ENCODE results near the gene CLDND1. TPM values are rescaled to one million over a fixed set of nuclear protein-coding genes. Genes with fewer than 3 reads are reported as not detected.

CLDND1 gene
- total and polyA plus RNA-seq, 2 of the 13 experiments (the other 11 are each of a cell fraction or from before 2014, with no cell fraction given): 50.8 to 121 TPM

DNA sequence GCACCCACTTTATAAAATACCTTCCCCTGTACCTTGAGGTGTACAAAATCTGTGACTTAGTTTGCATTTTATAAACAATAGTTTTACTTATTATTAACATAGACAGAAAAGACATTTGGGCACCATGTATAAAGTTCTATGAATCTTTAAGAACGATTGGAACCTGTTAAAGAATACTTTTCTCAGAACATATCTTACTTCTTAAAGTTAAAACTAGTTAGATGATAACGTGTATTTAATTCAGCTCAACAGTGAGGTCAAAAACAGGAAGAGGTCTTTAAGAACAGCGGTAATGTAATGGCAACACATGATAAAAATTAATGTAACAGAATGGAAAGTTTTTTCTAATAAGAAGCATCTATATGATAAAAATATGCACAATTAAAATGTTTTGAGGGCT is 45.7 kb upstream of the CLDND1 start:
- DNase-seq (ENCODE audit: low spot score): no peak
- Histone ChIP-seq H2AFZ (ENCODE audit: low read length) (no peak overlapping the region), H3K27me3 (ENCODE audit: control insufficient read depth in 1 of 2, insufficient read depth in 2 of 2, low read length in 2 of 2) (no peaks in the 10 kb centered on the region; a peak in 1 of 5 replicates), H3K4me2 (ENCODE audit: low read depth, low read length) (no peak overlapping the region), H3K4me1 (ENCODE audit: insufficient read depth, low read length) (no peaks in the 10 kb centered on the region), H4K20me1 (ENCODE audit: insufficient read depth, low read length) (no peaks in the 10 kb centered on the region), H3K9me3 (ENCODE audit: low read length) (no peaks in the 10 kb centered on the region), H3K9ac (ENCODE audit: insufficient read depth, low read depth, low read length) (no peak overlapping the region), H3K36me3 (replicated peaks in 1 of 2; ENCODE audit: control insufficient read depth in 1 of 2, insufficient read depth in 2 of 2, low read length in 2 of 2) (no peaks in the 10 kb centered on the region), H3K4me3 (replicated peaks in 1 of 3; ENCODE audit: insufficient read depth in 1 of 3, low read depth in 2 of 3, low read length in 3 of 3) (no peak overlapping the region), H3K79me2 (ENCODE audit: insufficient read depth, low read length) (no peaks in the 10 kb centered on the region), H3K27ac (ENCODE audit: extremely low read length, insufficient read depth, low read length) (no peak overlapping the region)
- 47% methylated on average over 3 of the region's 3 CpGs for WGBS (ENCODE audit: low lambda C conversion rate)
- intact Hi-C loops (cut with micrococcal nuclease; ENCODE audit: unreplicated experiment) (no loop called here), in situ Hi-C loops (cut with HindIII; ENCODE audit: extremely low pct_ligation_motif_present, low pct_unique_long_range_greater_than_20kb) (loop anchor here (25.0 kb wide), 1 partner anchor 531 kb away; the partner anchor contains the start of gene GABRR3)
- CTCF ChIA-PET (ENCODE audit: low intra/inter-chr PET ratio, low total read pairs): no interaction called here
- ATAC-seq: no peak
- TF ChIP-seq ZGPAT (CRISPR knock-in tag; IDR thresholded peaks at IDR 0.05): no peak
- no peak for FAIRE-seq
- POLR2A ChIA-PET: no interaction called here
- BruUV-seq (replicated peaks): no TSS peak

DNA sequence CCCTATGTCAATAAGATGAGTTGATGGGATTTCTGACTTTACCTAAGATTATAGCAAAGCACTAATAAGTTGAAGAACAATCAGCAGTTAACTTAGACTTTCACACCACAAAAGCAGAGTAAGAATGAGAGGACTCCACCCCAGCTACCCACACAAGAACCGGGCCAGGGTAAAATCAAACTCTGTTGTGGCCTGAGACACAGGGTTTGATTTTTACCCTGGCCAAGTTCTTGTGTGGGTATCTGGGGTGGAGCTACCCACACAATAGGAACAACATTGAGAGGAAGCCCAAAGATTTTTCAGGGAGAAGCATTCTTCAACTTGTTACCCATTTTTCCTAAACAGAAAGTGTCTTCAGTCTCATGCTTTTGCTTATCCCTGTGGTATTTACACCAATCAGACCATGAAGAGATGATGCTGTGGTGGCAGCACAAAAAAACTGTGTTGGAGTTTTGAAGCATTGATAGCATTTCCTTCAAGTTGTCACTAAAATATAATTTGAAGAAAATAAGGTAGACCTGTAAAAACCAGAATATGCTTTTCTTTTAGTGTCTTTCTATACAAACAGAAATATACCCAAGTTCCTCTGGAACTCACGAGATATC is 45.1 kb upstream of the CLDND1 start:
- BruUV-seq (replicated peaks): no TSS peak
- ChIA-PET POLR2A (no interaction called here), CTCF (ENCODE audit: low intra/inter-chr PET ratio, low total read pairs) (no interaction called here)
- no peaks in the 10 kb centered on the region; a peak in 1 of 5 replicates for H3K27me3 ChIP-seq (ENCODE audit: control insufficient read depth in 1 of 2, insufficient read depth in 2 of 2, low read length in 2 of 2)
- ATAC-seq (no peak), DNase-seq (ENCODE audit: low spot score) (no peak), FAIRE-seq (no peak)
- no peak overlapping the region for H3K4me3 ChIP-seq (replicated peaks in 1 of 3; ENCODE audit: insufficient read depth in 1 of 3, low read depth in 2 of 3, low read length in 3 of 3)
- H2AFZ ChIP-seq (ENCODE audit: low read length): no peak overlapping the region
- no peak overlapping the region for H3K9ac ChIP-seq (ENCODE audit: insufficient read depth, low read depth, low read length)
- H3K9me3 ChIP-seq (ENCODE audit: low read length): no peaks in the 10 kb centered on the region
- intact Hi-C loops (cut with micrococcal nuclease; ENCODE audit: unreplicated experiment) (no loop called here), in situ Hi-C loops (cut with HindIII; ENCODE audit: extremely low pct_ligation_motif_present, low pct_unique_long_range_greater_than_20kb) (loop anchor here (25.0 kb wide), 1 partner anchor 530 kb away; the partner anchor contains the start of gene GABRR3)
- H3K79me2 ChIP-seq (ENCODE audit: insufficient read depth, low read length): no peaks in the 10 kb centered on the region
- H4K20me1 ChIP-seq (ENCODE audit: insufficient read depth, low read length): no peaks in the 10 kb centered on the region
- no peaks in the 10 kb centered on the region for H3K4me1 ChIP-seq (ENCODE audit: insufficient read depth, low read length)
- no peaks in the 10 kb centered on the region for H3K36me3 ChIP-seq (replicated peaks in 1 of 2; ENCODE audit: control insufficient read depth in 1 of 2, insufficient read depth in 2 of 2, low read length in 2 of 2)
- WGBS (ENCODE audit: low lambda C conversion rate): 35% methylated on average over 2 of the region's 2 CpGs
- H3K27ac ChIP-seq (ENCODE audit: extremely low read length, insufficient read depth, low read length): no peak overlapping the region
- no peak overlapping the region for H3K4me2 ChIP-seq (ENCODE audit: low read depth, low read length)
- TF ChIP-seq NCOR1 (IDR thresholded peaks at IDR 0.05; ENCODE audit: borderline replicate concordance, low read length): no peak

Measured in HepG2 (cell line).